ENCODE data around the gene TTC6. TPM values are rescaled to one million over a fixed set of nuclear protein-coding genes. Genes with fewer than 3 reads are reported as not detected.

Gene TTC6
- total RNA-seq, 1 donor from 2014 or later, result not detected

DNA sequence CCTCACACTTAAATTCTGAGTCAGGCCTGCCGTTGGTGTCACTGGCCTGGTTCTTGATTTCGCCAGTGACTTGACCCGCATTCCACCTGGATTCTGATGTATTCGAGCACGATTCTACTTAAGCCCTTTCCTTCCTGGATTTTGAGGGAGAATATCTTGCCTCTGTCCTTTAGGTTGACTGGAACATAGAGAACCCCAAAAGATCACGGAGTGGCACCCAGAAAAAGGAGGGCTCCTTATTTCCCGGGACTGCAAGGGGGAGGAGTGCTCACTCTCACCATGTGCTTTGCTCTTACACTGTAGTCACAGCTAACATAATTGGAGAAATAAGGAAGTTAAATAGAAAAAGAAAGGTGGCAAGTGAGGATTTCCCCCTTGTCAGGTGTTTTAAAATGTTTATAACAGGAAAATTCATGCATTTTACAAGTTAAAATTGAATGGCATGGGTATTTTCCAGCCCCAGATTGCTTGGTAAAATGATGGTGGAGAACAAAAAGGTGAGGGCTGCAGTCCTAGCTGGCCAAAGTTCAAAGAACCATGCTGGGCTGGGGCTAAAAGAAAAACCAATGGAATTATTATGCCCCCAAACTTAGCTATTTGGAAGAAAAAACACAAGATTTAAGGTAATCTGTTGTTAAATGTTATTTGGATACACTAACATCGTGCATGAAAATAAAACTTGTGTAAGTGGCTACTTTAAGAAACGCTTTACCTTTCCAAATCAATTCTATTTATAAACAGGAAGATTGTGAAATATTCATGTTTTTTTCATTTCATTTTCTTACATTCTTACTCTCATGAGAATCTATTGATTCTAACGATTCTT, 9.2 kb upstream of the TTC6 start:
- Mint-ChIP-seq H3K27me3 (ENCODE audit: unreplicated experiment) (peaks cover 73% of the 10 kb centered on the region), H3K27ac (ENCODE audit: unreplicated experiment) (no peak overlapping the region), H3K9me3 (ENCODE audit: unreplicated experiment) (no peaks in the 10 kb centered on the region), H3K4me3 (ENCODE audit: unreplicated experiment) (no peak overlapping the region), H3K4me1 (ENCODE audit: unreplicated experiment) (peaks cover 15% of the 10 kb centered on the region), H3K36me3 (ENCODE audit: unreplicated experiment) (no peaks in the 10 kb centered on the region)
- TF ChIP-seq, protein P1, sequence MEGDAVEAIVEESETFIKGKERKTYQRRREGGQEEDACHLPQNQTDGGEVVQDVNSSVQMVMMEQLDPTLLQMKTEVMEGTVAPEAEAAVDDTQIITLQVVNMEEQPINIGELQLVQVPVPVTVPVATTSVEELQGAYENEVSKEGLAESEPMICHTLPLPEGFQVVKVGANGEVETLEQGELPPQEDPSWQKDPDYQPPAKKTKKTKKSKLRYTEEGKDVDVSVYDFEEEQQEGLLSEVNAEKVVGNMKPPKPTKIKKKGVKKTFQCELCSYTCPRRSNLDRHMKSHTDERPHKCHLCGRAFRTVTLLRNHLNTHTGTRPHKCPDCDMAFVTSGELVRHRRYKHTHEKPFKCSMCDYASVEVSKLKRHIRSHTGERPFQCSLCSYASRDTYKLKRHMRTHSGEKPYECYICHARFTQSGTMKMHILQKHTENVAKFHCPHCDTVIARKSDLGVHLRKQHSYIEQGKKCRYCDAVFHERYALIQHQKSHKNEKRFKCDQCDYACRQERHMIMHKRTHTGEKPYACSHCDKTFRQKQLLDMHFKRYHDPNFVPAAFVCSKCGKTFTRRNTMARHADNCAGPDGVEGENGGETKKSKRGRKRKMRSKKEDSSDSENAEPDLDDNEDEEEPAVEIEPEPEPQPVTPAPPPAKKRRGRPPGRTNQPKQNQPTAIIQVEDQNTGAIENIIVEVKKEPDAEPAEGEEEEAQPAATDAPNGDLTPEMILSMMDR (IDR thresholded peaks at IDR 0.05), result no peak
- DNase-seq (ENCODE audit: extremely low spot score, unreplicated experiment), result no peak

DNA sequence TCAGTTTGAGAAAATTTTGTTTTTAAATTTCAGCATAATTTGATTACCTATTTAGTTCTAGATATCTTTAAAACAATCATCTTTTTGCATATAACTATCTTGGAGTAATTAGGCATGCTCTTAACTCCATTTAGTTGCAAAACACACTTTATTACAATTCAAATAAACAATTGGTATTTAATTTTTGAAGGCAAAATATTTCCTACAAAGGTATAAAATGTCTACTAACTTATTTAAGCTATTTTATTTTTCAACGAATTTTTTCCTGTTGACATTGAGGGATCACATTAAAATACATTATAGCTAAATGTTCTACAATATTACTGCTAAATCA, 8.7 kb upstream of the TTC6 start:
- Mint-ChIP-seq H3K4me3 (ENCODE audit: unreplicated experiment) (no peak overlapping the region), H3K4me1 (ENCODE audit: unreplicated experiment) (peaks cover 16% of the 10 kb centered on the region), H3K27ac (ENCODE audit: unreplicated experiment) (no peak overlapping the region), H3K36me3 (ENCODE audit: unreplicated experiment) (no peaks in the 10 kb centered on the region), H3K27me3 (ENCODE audit: unreplicated experiment) (peaks cover 72% of the 10 kb centered on the region), H3K9me3 (ENCODE audit: unreplicated experiment) (no peaks in the 10 kb centered on the region)
- no peak for DNase-seq (ENCODE audit: extremely low spot score, unreplicated experiment)
- TF ChIP-seq, protein P1 (IDR thresholded peaks at IDR 0.05), result no peak

DNA sequence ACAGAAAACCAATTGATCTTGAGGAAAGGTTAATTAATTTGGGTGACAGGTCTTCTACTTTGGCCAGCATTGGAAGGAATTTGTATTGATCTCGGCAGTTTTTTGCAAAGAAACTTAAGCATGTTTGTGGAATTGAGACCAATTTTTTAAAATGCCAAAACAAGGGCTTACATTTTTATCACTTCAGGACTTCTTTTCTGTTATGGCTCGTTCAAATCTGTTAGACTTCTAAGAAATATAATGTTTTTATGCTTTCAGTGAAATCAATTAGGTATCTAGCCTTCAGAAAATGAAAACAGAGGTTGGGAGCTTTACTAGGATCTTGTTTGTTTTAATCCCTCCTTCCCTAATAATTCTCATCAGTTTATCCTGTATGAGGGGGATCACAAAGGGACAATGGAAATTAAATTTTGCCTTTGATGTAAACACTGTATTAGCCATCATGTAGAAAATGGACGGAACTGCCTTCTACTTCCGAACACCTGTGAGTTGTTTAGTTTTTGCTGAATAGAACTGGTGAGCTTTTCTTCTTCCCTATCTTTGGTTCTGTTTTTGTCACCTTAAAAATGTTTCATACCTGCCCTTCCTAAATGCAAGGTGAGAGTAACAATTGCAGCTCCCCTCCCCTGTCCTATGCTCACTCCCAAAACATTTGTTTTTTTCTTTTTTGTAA, 8.2 kb upstream of the TTC6 start:
- Mint-ChIP-seq H3K27me3 (ENCODE audit: unreplicated experiment) (peaks cover 72% of the 10 kb centered on the region), H3K4me3 (ENCODE audit: unreplicated experiment) (no peak overlapping the region), H3K27ac (ENCODE audit: unreplicated experiment) (no peak overlapping the region), H3K9me3 (ENCODE audit: unreplicated experiment) (no peaks in the 10 kb centered on the region), H3K4me1 (ENCODE audit: unreplicated experiment) (peaks cover 18% of the 10 kb centered on the region), H3K36me3 (ENCODE audit: unreplicated experiment) (no peaks in the 10 kb centered on the region)
- DNase-seq (ENCODE audit: extremely low spot score, unreplicated experiment), result no peak
- TF ChIP-seq, protein P1 (IDR thresholded peaks at IDR 0.05), result no peak

DNA sequence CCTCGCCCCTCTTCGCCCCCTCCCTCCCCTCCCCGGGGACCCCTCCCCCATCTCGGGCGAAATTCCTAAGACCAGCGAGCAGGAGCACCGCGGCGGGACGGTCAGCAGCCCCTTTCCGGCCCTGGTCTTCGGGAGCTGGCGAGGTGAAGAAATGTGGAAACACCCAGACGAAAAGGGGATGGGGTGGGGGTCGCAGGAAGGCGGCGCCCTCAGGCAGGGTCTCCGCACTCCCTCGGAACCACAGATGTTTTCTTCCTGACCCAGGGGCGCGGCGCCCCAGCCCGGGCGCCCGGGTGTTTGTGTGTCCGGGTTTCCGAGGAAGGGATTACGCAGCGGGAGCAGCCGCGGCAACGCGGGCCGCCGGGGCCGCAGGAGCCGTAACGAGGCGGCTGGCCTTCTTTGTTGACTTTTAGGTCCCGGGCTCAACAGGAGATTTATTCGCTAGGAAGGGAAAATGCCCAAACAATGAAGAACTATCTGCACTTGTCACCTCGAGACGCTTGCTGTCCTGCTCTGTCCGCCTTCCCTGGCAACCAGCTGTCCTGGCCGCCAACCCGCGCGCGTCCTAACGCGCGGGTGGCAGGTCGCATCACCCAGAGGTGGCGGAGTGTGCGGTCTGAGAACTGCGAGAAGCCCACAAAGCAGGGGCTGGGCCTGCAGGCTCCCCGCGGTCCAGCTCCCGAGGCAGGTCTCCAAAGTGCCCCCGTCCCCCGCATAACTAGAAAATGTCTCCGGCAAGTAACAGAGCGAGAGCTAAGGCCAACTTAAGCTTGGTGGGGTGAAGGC, 7.4 kb upstream of the TTC6 start:
- Mint-ChIP-seq H3K27ac (ENCODE audit: unreplicated experiment) (no peak overlapping the region), H3K4me3 (ENCODE audit: unreplicated experiment) (no peak overlapping the region), H3K36me3 (ENCODE audit: unreplicated experiment) (no peaks in the 10 kb centered on the region), H3K4me1 (ENCODE audit: unreplicated experiment) (peaks cover 23% of the 10 kb centered on the region), H3K27me3 (ENCODE audit: unreplicated experiment) (peaks cover 80% of the 10 kb centered on the region), H3K9me3 (ENCODE audit: unreplicated experiment) (no peaks in the 10 kb centered on the region)
- no peak for DNase-seq (ENCODE audit: extremely low spot score, unreplicated experiment)
- TF ChIP-seq, protein P1 (IDR thresholded peaks at IDR 0.05), result no peak

DNA sequence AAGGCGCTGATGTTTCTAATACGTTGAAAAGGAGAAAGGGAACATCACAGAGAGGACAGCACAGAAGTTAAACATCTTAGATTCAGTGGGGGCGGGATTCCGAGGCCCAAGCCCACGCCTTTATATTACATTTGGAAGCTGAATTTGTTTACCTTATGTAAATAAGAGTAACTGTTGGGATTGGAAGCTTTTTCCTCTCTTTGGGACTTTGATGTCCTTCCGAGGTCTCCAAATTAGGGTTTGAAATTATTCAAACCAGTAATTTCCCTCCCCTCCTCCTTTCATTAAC, 6.8 kb upstream of the TTC6 start:
- Mint-ChIP-seq H3K4me3 (ENCODE audit: unreplicated experiment) (no peak overlapping the region), H3K36me3 (ENCODE audit: unreplicated experiment) (no peaks in the 10 kb centered on the region), H3K27ac (ENCODE audit: unreplicated experiment) (no peak overlapping the region), H3K27me3 (ENCODE audit: unreplicated experiment) (peaks cover 82% of the 10 kb centered on the region), H3K4me1 (ENCODE audit: unreplicated experiment) (peaks cover 23% of the 10 kb centered on the region), H3K9me3 (ENCODE audit: unreplicated experiment) (no peaks in the 10 kb centered on the region)
- TF ChIP-seq, protein P1 (IDR thresholded peaks at IDR 0.05), result no peak
- DNase-seq (ENCODE audit: extremely low spot score, unreplicated experiment), result no peak
